GM18502 (cell line): ENCODE results near the gene HK3.
"Not testable (repeated sequence)": the region's sequence is repeated elsewhere in the genome, so short reads cannot be mapped to it uniquely, and the experiment has no call there.

ENCODE experiments used
- ATAC-seq: cut with Tn5 transposase; IDR thresholded peaks from one replicate; pipeline ENCODE4 v1.9.1; 2021; ENCODE audit warnings: mild to moderate bottlenecking; ENCODE audit not compliant: unreplicated experiment, poor library complexity

HK3 gene

DNA sequence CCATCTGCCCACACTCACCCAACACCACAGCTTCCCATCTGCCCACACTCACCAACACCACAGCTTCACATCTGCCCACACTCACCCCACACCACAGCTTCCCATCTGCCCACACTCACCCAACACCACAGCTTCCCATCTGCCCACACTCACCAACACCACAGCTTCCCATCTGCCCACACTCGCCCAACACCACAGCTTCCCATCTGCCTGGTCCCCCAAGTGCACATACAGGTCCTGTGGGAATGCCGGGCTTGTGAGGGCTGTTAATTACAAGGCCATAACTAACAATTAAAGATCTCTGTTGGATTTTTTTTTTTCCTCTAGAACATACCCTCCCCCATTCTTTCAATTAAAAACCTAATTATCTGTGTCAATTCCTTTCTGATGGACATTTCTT, 26.1 kb downstream of the HK3 start:
- ATAC-seq: not testable (repeated sequence)

DNA sequence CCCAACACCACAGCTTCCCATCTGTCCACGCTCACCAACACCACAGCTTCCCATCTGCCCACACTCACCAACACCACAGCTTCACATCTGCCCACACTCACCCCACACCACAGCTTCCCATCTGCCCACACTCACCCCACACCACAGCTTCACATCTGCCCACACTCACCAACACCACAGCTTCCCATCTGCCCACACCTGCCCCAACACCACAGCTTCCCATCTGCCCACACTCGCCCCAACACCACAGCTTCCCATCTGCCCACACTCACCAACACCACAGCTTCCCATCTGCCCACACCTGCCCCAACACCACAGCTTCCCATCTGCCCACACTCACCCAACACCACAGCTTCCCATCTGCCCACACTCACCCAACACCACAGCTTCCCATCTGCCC, 26.6 kb downstream of the HK3 start:
- not testable (repeated sequence) for ATAC-seq

DNA sequence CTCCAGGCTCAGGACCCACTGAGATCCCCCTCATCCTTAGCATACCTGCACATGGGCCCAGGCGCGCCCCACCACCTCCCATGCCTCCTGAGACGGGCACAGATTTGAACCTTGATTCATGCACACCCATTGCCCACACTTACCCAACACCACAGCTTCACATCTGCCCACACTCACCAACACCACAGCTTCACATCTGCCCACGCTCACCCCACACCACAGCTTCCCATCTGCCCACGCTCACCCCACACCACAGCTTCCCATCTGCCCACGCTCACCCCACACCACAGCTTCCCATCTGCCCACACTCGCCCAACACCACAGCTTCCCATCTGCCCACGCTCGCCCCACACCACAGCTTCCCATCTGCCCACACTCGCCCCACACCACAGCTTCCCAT, 28.5 kb downstream of the HK3 start:
- not testable (repeated sequence) for ATAC-seq

DNA sequence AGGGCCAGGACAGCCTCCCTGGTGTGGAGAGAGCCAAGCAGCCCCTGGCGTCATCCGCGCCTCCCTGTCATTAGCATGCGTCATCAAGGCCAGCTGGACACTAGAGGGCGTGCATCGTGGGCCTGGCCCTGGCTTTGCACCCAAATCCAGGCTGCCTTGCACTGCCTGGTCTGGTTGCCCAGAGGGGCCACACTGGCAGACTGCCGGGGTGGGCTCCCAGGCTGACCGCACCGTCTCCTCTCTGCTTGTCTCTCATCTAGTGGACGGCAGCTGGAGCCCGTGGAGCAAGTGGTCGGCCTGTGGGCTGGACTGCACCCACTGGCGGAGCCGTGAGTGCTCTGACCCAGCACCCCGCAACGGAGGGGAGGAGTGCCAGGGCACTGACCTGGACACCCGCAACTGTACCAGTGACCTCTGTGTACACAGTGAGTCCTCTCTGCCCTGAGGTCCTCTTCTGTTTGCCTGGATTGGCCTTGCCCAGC, 29.0 kb downstream of the HK3 start:
- ATAC-seq: no peak

DNA sequence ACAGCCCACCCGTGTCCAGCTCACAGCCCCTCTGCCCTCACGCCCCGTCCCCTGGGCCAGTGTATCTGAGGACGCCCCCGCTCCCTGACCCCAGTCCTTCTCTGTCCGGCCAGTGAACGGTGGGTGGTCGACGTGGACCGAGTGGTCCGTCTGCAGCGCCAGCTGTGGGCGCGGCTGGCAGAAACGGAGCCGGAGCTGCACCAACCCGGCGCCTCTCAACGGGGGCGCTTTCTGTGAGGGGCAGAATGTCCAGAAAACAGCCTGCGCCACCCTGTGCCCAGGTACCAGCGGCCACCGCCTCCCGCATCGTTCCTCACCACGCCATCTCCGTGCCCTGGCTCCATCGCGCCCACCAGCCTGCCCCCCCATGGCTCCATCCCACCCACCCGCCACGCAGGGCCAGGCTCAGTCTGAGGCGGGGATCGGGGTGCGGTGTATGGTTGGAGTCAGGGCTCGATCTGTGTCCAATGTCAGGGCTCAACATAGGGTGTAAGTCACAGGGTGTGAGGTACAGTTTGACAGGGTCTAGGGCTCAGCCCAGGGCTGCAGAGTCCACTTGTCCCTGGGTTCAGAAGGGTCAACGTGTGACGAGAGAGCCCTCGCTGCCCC, 29.5 kb downstream of the HK3 start:
- no peak for ATAC-seq

DNA sequence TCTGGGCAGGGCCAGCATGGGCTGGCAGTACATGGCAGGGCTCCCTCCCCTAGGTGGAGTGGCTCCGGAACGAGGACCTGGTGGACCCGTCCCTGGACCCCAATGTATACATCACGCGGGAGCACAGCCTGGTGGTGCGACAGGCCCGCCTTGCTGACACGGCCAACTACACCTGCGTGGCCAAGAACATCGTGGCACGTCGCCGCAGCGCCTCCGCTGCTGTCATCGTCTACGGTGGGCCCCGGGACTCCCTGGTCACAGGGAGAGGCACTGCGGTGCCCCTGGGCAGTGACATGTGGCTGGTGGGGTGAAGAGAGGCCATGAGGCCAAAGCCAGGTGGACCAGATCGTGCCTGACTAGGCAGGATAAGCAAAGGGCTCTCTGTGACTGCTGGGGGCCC, 30.4 kb downstream of the HK3 start:
- ATAC-seq: no peak

DNA sequence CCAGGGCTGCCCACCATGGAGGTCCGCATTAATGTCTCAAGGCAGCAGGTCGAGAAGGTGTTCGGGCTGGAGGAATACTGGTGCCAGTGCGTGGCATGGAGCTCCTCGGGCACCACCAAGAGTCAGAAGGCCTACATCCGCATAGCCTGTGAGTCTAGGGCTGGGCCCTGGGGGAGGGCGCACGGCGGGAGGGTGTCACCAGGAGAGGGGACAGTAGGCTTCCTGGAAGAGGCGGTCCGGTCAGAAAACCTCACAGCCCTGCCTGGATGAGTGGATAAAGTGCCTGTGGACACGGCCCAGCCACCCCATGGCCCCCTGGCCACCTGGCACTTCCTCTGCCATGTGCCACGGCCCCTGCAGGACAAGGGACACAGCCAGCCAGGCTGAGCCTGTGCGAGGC, 31.0 kb downstream of the HK3 start:
- no peak for ATAC-seq

DNA sequence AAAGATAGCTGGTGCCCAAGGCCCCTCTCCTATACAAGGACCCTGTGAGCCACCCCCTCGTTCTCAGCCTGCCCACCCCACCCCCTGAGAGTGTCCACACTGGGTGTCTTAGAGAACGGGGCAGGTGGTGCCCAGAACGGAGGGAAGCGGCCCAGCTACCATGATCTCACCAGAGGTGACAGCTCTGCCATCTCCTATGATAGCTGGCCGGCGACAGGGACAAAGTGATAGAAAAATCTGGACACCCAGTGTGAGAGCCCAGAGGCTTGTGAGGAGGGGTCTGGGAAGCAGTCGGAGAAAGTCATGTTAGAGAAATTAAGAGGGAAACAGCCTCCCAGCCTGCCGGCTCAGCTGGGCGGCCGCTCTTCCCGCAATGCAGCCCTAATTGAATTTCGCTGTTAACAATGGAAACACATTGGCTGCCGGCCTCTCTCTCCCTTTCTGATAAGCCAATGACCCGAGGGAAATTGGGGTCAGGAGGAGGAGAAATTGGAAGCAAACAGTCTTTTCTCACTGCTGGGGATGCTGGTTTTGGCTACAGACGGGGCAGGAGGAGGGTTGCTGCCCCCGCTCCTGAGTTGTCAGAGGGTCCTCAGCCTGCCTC, 32.3 kb downstream of the HK3 start:
- ATAC-seq: no peak

DNA sequence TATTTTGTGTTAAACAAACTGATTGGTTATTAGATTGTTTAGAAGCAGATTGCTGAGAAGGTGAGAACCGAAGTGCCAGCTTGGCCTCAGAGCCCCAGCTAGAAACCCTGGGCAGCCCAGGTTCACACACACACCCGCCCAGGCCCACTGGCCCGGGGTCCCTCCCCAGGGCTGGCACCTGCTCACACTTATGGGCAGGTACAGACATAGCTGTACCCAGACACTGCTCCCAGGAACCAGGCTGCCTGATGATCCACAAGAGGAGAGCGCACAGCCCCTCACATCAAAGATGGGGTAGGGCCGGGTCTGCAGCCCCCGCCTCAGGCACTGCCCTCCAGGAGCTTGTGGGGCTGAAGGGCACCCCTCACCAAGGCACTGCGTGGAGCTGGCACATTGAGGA, 33.2 kb downstream of the HK3 start:
- ATAC-seq: no peak

DNA sequence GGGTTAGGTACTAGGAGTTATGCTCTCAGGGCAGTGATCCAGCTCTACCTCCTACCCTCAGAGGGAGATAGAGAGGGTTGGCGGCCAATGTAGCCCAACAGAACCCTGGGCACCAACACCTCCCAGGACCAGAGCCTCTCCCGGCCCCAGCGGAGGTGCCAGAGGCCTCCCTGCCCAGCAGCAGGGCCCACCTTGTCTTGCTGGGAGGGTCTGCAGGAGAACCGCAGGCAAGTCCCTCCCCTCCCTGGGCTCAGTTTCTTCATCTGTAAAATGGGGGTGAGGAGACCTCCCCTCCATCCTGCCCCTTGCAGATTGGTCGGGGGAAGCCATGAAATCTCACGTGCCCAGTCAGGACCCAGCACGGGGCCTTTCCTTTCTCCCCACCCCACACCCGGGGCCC, 34.4 kb downstream of the HK3 start:
- no peak for ATAC-seq

DNA sequence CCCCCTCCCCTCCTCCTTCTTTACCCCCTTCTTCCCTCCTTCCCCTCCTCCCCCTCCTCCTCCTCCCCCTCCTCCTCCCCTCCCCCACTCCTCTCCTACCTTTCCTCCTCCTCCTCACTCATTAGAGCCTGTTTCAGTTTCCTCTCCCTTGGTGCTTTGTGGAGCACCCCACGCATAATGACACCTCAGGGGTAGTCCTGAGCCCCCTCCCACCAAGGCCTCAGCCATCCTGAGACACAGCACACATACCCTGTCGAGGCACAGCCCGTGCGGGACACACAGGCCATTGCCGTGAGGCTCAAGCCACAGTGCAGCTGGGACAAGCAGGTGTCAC, 35.4 kb downstream of the HK3 start:
- ATAC-seq: no peak

DNA sequence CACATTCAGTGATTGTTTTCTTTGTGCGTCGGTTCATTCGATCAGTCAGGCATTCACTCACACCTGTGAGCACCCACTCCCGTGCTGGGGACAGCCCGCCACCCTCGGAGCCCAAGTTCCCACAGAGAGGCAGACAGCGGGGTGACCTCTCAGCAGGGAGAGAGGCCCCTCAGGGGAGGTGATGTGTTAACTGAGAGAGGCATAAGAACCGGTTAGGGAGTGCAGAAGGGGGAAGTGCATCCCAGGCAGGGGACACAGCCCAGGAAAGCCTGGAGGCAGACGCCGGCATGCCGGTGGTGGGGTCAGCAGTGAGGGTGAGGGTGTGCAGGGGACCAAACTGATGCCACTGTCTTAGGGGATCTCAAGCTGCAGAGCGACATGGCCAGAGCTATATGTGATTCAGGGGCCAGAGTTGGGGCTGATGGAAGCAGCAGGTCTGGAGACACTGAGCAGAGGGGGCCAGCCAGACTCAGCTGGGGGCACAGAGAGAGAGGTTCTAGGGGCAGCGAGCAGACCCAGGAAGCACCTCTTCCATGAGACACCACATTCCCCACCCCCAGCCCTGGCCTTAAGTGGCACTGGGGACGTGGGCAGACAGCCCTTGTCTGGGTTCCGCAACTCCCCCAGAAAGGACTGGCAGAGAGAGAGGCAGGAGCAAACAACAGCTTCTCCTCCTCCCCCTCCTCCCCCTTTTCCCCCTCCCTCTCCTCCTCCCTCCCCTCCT, 35.9 kb downstream of the HK3 start:
- no peak for ATAC-seq

DNA sequence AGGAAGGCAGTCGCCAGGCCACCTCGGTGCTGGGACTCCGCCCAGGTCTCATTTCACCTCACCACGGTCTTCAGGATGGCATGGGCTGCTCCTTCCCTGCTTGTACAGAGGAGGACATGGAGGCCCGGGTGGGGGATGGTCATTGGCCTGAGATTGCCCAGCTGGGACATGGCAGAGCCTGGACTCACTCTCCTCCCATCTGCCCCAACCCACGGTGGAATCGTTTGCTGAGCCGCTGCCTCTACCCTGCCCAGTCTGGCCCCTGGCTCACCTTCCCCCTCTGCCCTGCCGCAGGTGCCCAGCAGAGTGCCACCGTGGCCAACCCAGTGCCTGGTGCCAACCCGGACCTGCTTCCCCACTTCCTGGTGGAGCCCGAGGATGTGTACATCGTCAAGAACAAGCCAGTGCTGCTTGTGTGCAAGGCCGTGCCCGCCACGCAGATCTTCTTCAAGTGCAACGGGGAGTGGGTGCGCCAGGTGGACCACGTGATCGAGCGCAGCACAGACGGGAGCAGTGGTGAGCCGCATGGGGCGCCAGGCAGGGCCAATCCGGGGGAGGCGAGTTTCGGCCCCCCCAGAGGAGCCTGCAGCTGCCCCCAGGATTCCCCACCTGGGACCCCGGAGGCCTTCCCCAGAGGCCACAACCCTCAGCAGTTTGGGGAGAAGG, 36.7 kb downstream of the HK3 start:
- no peak for ATAC-seq

DNA sequence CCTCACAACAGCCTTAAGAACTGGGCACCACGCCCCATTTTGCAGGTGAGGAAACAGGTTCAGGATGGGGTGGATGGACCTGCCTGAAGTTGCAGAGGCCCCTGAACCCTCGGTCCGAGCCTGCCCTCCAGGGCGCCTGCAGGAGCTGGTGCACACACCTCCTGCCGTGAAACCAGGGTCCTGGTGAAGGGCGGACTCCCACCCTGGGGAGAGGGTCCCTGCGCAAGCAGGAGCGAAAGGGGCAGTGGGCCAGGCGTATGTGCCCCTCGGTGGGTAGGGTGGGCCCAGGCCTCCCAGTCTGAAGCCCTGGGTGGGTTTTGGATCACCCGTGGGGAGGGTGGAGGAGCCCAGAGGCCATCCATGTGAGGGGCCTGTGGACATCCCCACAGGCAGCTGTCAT, 37.9 kb downstream of the HK3 start:
- ATAC-seq: no peak

DNA sequence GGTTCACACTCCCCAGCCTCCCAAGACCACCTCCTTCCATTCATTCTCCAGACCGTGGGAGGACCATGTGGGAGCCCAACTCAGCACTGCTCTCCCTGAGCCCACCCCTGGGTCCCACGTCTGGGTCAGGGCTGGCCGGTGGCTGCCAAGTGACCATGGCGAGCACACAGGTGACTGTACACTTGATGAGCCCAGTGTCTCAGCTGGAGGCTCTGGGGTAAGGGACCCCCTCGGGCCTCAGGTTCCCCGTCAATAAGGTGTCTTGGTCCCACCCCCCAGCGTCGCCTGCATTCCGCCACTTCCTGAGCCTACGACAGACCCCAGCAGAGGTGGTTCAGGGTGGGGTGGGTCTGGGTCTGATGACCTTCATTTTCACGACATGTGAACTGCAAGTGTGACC, 38.8 kb downstream of the HK3 start:
- ATAC-seq: no peak

DNA sequence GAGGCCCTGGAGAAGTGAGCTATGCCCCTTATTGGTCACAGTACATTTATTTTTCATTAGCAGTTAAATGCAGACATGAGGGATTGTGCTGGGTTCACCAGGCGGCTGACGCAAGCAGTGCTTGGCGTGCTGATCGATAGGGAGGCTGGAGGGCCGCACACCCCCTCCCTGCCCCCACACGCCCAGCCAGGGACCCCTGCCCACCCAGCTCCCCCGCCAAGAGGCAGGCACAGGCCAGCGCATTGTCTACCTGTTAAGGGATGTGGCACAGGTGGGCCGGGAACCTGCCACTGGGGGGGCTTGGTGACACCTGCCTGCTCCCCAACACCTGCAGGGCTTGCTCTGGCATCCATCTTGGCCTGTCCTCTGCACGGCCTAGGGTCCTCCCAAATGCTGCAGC, 39.2 kb downstream of the HK3 start:
- ATAC-seq: no peak

DNA sequence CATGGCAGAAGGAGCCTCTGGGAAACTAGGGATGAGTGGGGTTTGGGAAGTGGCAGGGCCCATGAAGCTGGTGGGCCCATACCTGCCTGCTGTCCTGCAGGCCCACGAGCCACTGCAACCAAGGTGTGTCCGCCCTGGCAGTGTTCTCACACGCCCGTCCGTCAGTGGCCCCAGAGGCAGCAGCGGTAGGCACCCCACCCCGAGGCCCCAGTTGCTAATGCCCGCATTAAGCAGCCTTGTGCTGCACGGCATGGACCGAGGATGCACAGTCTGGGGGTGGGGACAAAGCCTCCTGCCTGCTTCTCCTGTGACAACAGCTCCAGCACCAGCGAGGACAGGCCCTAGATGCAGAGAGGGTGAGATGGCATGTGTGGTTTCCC, 41.3 kb downstream of the HK3 start:
- ATAC-seq: no peak

DNA sequence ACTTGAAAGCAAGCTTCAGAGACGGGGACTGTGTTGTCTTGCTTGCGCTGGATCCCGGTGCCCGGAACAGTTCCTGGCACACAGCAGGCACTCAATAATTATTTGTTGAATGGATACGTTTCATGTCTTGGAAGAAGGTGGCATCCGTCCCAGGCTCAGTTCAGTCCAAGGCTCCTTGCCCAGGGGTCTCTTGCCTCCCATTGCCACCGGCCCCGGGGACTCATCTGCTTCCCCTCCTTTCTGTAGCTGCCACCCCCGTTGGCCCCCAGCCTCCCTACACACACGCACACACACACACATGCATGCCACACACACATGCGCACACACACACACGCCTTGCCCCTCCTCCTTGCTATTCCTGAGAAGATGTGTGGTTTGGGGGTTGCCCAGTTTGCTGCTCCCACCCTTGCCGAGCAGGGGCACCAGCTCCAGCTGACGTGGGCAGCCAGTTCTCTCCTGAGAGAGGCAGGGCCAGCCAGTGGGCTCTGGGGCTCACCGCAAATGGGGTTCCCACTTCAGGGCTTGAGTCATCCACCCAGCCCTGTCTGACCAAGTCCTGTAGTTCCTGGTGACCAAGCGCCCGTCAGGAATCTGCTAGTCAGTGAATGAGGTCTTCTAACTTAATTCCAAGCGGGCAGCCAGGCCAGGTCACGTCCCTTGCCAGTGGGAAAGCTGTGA, 41.8 kb downstream of the HK3 start:
- ATAC-seq: no peak

DNA sequence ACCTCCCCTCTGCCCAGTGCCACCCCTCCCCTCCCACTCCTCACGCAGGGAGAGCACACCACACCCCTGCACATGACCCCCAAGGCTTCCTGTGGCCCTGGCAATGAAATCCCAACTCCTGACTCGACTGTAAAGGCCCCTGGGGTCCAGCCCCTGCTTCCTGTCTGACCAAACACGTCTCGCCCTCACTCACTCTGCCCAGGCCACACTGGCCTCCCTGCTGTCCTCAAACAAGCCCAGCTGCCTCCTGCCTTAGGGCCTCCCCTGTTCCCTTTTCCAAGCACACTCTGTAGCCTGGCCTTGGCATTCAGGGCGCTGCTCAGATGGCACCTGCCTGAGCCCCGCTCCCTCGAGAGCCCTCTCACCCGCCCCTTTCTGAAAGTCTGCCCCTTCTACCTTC, 42.4 kb downstream of the HK3 start:
- no peak for ATAC-seq

DNA sequence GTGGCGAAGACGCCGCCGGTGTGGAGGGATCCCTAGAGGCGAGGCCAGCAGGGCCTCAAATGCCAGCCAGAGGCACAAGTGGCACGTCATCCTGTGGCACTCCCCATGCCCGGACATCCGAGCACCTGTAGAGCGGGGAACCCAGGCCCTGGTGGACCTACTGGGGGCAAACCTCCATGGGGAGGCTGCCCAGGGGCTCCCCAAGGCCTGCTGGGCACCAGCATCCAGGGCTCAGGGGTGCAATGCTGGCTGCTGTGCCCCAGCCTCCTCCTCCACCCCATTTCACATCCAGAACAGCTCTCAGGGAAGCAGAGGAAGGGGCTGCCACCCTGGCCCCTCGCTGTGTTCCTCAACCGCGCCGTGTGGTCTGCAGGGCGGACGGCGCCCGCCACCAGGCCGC, 43.5 kb downstream of the HK3 start:
- no peak for ATAC-seq

DNA sequence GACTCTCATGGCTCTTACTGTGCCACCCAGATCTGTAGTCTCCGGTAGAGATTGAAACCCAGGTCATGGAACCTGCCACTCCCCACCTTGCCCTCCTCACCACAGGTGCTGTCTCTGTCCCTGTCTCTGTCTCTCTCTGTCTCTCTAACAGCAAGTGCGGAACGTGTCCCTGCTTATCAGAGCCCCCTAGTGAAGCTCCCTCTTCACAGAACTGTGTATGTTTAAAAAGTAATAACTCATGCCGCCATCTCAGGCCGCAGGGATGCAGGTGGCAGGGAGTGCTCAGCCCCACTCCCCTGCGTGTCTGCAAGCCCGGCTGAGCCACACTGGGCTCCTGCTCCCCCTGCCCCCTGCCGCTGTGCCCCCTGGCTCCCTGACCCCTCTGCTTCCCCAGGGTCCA, 45.0 kb downstream of the HK3 start:
- ATAC-seq: no peak
